ENCODE results near the gene PRDX4. TPM values are rescaled to one million over a fixed set of nuclear protein-coding genes. Genes with fewer than 3 reads are reported as not detected.

Gene PRDX4
- total RNA-seq: 59.0 and 68.0 TPM in 2 replicates

GRCh38 chrX:23667239-23668177 lies at the start of gene PRDX4:
TSS of gene PRDX4 (plus strand) at chrX:23667493. CDS start at chrX:23667571, 78 bp downstream.
- Mint-ChIP-seq H3K27me3 (ENCODE audit: low read depth) (no peaks in the 10 kb centered on the region), H3K4me1 (ENCODE audit: low read depth) (peaks cover 20% of the 10 kb centered on the region), H3K9me3 (no peaks in the 10 kb centered on the region), H3K4me3 (ENCODE audit: low read depth) (peak within 1 kb of the TSS; percentile 86), H3K36me3 (ENCODE audit: low read depth) (peaks cover 12% of the 10 kb centered on the region), H3K27ac (peak within 1 kb of the TSS; percentile 83)
- peak; percentile 60 for DNase-seq (ENCODE audit: low spot score)
- intact Hi-C loops (cut with micrococcal nuclease): loop anchor here (2.0 to 10.0 kb wide), 4 partner anchors 75 to 477 kb away; partner anchors contain the start of genes ACOT9, APOO, CXorf58 and KLHL15

GRCh38 chrX:23621621-23622265 lies 45.5 kb upstream of the PRDX4 start:
- Mint-ChIP-seq H3K36me3 (ENCODE audit: low read depth) (no peaks in the 10 kb centered on the region), H3K4me1 (ENCODE audit: low read depth) (no peaks in the 10 kb centered on the region), H3K27me3 (ENCODE audit: low read depth) (peaks cover 3% of the 10 kb centered on the region), H3K27ac (no peak overlapping the region), H3K9me3 (no peaks in the 10 kb centered on the region), H3K4me3 (ENCODE audit: low read depth) (no peak overlapping the region)
- intact Hi-C loops (cut with micrococcal nuclease): no loop called here
- no peak for DNase-seq (ENCODE audit: low spot score)

DNA sequence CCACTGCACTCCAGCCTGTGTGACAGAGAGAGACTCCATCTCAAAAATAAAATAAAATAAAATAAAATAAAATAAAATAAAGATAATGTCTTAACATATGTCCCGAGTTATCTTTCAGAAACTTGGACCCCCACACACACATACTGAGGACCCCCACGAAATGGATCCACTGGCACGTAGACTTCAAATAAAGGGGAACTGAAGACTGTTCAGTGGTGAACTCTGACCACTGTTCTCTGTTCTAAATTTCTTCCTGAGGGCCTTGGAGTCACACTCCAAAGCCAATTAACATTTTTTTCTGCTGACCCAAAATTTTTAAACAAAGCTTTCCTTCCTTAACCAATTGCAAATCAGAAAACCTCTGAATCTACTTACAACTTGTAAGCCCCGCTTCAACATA lies 43.5 kb upstream of the PRDX4 start:
- intact Hi-C loops (cut with micrococcal nuclease): no loop called here
- no peaks in the 10 kb centered on the region for H3K4me1 Mint-ChIP-seq (ENCODE audit: low read depth)
- DNase-seq (ENCODE audit: low spot score): no peak
- H3K9me3 Mint-ChIP-seq: no peaks in the 10 kb centered on the region
- H3K36me3 Mint-ChIP-seq (ENCODE audit: low read depth): no peaks in the 10 kb centered on the region
- no peak overlapping the region for H3K27ac Mint-ChIP-seq
- H3K4me3 Mint-ChIP-seq (ENCODE audit: low read depth): no peak overlapping the region
- peaks cover 3% of the 10 kb centered on the region for H3K27me3 Mint-ChIP-seq (ENCODE audit: low read depth)

- no peaks in the 10 kb centered on the region for H3K9me3 Mint-ChIP-seq
These were observed 40.6 kb upstream of the PRDX4 start for GRCh38 chrX:23626651-23627050.

GRCh38 chrX:23628131-23628530 lies 39.2 kb upstream of the PRDX4 start:
- Mint-ChIP-seq H3K9me3 (no peaks in the 10 kb centered on the region), H3K4me1 (ENCODE audit: low read depth) (no peaks in the 10 kb centered on the region), H3K36me3 (ENCODE audit: low read depth) (no peaks in the 10 kb centered on the region), H3K27ac (no peak overlapping the region), H3K27me3 (ENCODE audit: low read depth) (peaks cover 5% of the 10 kb centered on the region), H3K4me3 (ENCODE audit: low read depth) (no peak overlapping the region)
- intact Hi-C loops (cut with micrococcal nuclease): no loop called here
- DNase-seq (ENCODE audit: low spot score): no peak

More at GRCh38 chrX:23626651-23627050, 40.6 kb upstream of the PRDX4 start:
- Mint-ChIP-seq H3K36me3 (ENCODE audit: low read depth) (no peaks in the 10 kb centered on the region), H3K4me3 (ENCODE audit: low read depth) (no peak overlapping the region), H3K4me1 (ENCODE audit: low read depth) (no peaks in the 10 kb centered on the region), H3K27me3 (ENCODE audit: low read depth) (peaks cover 5% of the 10 kb centered on the region), H3K27ac (no peak overlapping the region)
- intact Hi-C loops (cut with micrococcal nuclease): no loop called here
- no peak for DNase-seq (ENCODE audit: low spot score)

- intact Hi-C loops (cut with micrococcal nuclease): no loop called here
- no peak for DNase-seq (ENCODE audit: low spot score)
- no peaks in the 10 kb centered on the region for H3K36me3 Mint-ChIP-seq (ENCODE audit: low read depth)
- H3K4me3 Mint-ChIP-seq (ENCODE audit: low read depth): no peak overlapping the region
- no peak overlapping the region for H3K27ac Mint-ChIP-seq
- H3K27me3 Mint-ChIP-seq (ENCODE audit: low read depth): peaks cover 3% of the 10 kb centered on the region
- H3K4me1 Mint-ChIP-seq (ENCODE audit: low read depth): no peaks in the 10 kb centered on the region
- no peaks in the 10 kb centered on the region for H3K9me3 Mint-ChIP-seq
These were observed 36.2 kb upstream of the PRDX4 start for GRCh38 chrX:23631136-23631535.

- Mint-ChIP-seq H3K27me3 (ENCODE audit: low read depth) (peaks cover 6% of the 10 kb centered on the region), H3K4me1 (ENCODE audit: low read depth) (no peaks in the 10 kb centered on the region), H3K27ac (no peak overlapping the region), H3K36me3 (ENCODE audit: low read depth) (no peaks in the 10 kb centered on the region), H3K4me3 (ENCODE audit: low read depth) (no peak overlapping the region), H3K9me3 (no peaks in the 10 kb centered on the region)
- intact Hi-C loops (cut with micrococcal nuclease): no loop called here
- DNase-seq (ENCODE audit: low spot score): no peak
These were observed 33.3 kb upstream of the PRDX4 start for GRCh38 chrX:23633834-23634580.

DNA sequence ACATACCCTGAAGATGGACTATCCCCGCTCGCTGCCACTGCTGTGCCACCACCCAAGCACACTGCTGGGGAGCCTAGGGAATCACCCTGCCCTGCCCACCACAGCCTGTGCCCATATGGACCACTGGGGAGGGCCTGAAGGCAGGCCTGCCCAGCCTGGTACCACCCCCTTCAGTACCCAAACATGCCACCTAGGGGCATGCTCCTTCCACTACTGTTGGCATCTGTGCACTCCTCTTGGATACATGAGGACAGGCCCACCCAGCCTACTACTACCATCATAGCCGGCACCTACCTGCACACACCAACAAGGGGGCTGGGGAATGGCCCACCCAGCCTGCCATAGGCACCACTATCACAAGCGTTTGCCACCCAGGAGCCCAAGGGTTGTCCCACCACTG lies 30.1 kb upstream of the PRDX4 start:
- Mint-ChIP-seq H3K4me3 (ENCODE audit: low read depth) (no peak overlapping the region), H3K36me3 (ENCODE audit: low read depth) (no peaks in the 10 kb centered on the region), H3K27ac (no peak overlapping the region), H3K9me3 (no peaks in the 10 kb centered on the region), H3K27me3 (ENCODE audit: low read depth) (peaks cover 18% of the 10 kb centered on the region), H3K4me1 (ENCODE audit: low read depth) (no peaks in the 10 kb centered on the region)
- intact Hi-C loops (cut with micrococcal nuclease): no loop called here
- peak; percentile 15 for DNase-seq (ENCODE audit: low spot score)

DNA sequence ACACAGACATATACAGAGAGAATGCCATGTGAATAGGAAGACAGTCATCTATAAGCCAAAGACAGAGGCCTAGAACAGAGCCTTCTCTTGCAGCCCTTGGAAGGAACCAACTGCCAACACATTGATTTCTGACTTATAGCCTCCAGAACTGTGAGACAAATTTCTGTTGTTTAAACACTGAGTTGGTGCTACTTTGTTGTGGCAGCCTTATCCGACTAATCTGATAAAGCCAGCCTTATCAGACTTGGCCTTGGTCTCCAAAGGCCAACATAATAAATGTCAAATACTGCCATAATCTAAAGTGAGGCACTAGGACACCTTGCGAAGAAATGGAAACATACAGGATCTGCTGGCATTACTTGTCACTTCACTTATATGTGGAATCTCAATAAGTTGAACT lies 24.3 kb upstream of the PRDX4 start:
- no peak overlapping the region for H3K27ac Mint-ChIP-seq
- DNase-seq (ENCODE audit: low spot score): no peak
- H3K4me3 Mint-ChIP-seq (ENCODE audit: low read depth): no peak overlapping the region
- H3K4me1 Mint-ChIP-seq (ENCODE audit: low read depth): no peaks in the 10 kb centered on the region
- H3K9me3 Mint-ChIP-seq: no peaks in the 10 kb centered on the region
- peaks cover 23% of the 10 kb centered on the region for H3K27me3 Mint-ChIP-seq (ENCODE audit: low read depth)
- intact Hi-C loops (cut with micrococcal nuclease): no loop called here
- no peaks in the 10 kb centered on the region for H3K36me3 Mint-ChIP-seq (ENCODE audit: low read depth)

DNA sequence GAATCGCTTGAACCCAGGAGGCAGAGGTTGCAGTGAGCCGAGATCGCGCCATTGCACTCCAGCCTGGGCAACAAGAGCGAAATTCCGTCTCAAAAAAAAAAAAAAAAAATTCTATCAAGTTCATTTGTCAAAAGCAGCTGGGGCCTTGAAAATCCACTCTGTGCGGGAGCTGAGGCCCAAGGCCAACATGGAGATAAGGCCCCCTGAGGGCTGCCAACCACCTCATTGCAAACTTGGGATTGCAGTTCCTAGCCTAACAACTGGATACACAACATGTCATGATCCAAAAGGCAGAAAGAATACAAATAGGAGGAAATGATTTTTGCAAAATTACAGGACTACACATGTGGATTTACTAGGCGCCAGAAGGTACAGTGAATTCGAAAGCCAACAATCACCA lies 22.5 kb upstream of the PRDX4 start:
- intact Hi-C loops (cut with micrococcal nuclease): no loop called here
- Mint-ChIP-seq H3K4me3 (ENCODE audit: low read depth) (no peak overlapping the region), H3K4me1 (ENCODE audit: low read depth) (no peaks in the 10 kb centered on the region), H3K36me3 (ENCODE audit: low read depth) (no peaks in the 10 kb centered on the region), H3K27me3 (ENCODE audit: low read depth) (peaks cover 20% of the 10 kb centered on the region), H3K27ac (no peak overlapping the region), H3K9me3 (no peaks in the 10 kb centered on the region)
- DNase-seq (ENCODE audit: low spot score): no peak

DNA sequence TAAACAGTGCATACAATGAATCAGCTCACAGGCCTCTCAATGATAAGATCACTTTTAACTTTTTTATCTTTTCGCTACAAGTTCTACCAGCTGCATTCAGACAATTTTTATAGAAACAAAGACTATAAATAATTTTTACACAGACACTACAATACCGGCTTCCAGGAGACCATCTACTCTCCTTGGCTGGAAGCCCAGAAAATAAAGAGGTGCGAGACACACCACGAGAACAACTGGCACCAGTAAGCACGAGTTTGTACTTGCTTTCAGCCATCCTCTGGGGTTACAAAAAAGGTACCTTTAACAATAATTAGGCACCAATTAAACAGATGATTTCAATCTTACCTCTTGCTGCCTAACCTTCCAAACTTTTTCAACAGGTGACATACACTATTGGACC lies 11.2 kb upstream of the PRDX4 start:
- intact Hi-C loops (cut with micrococcal nuclease): no loop called here
- peaks cover 2% of the 10 kb centered on the region for H3K27me3 Mint-ChIP-seq (ENCODE audit: low read depth)
- no peaks in the 10 kb centered on the region for H3K9me3 Mint-ChIP-seq
- DNase-seq (ENCODE audit: low spot score): no peak
- H3K27ac Mint-ChIP-seq: no peak overlapping the region
- H3K4me3 Mint-ChIP-seq (ENCODE audit: low read depth): no peak overlapping the region
- H3K36me3 Mint-ChIP-seq (ENCODE audit: low read depth): no peaks in the 10 kb centered on the region
- H3K4me1 Mint-ChIP-seq (ENCODE audit: low read depth): peaks cover 1% of the 10 kb centered on the region

DNA sequence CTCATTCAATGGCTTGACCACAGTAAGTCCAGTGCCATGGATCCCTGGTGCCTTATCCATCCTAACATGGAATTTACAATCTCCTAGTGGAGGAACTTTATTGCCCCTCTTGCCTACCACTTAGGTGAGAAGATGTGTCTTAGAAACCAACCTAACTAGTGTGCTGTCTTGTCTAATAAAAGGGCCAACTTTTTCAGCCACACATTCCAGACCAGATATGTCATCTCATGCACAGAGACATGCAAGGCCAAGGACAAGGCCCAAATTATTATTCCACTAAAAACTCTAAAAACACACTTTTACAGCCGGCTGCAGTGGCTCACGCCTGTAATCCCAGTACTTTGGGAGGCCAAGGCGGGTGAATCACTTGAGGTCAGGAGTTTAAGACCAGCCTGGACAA lies 10.6 kb upstream of the PRDX4 start:
- Mint-ChIP-seq H3K4me3 (ENCODE audit: low read depth) (no peak overlapping the region), H3K4me1 (ENCODE audit: low read depth) (peaks cover 7% of the 10 kb centered on the region), H3K36me3 (ENCODE audit: low read depth) (no peaks in the 10 kb centered on the region), H3K27ac (no peak overlapping the region), H3K9me3 (no peaks in the 10 kb centered on the region), H3K27me3 (ENCODE audit: low read depth) (peaks cover 2% of the 10 kb centered on the region)
- intact Hi-C loops (cut with micrococcal nuclease): no loop called here
- no peak for DNase-seq (ENCODE audit: low spot score)

Measured in activated T-helper 2 cell treated with anti-CD3 and anti-CD28 coated beads, Interferon-gamma antibody, Interleukin-2, Interleukin-4, amounts not matched to agents 10 μg/mL and 5 μg/mL and 100 μg/mL, durations not matched to agents 14 hours and 24 hours and 36 hours (primary cell).